GM13977 (cell line): ENCODE data around the gene PI4K2B.

Experiments
- DNase-seq: peaks from one replicate; pipeline ENCODE4 v3.0.0; 2012; ENCODE audit warnings: low spot score
- in situ Hi-C: fragments of 300-500 bp; cut with MboI; formaldehyde crosslinking; loops from one replicate; pipeline ENCODE4 v1.12.0; 2022; ENCODE audit warnings: low sequenced_read_pairs, low pct_unique_long_range_greater_than_20kb, mixed read lengths, inconsistent platforms; ENCODE audit not compliant: unreplicated experiment
- TF ChIP-seq, protein P1 (sequence below): IDR thresholded peaks from 2 replicates; pipeline ENCODE4 v1.5.1; 2012; ENCODE audit warnings: mild to moderate bottlenecking, control low read depth; ENCODE audit not compliant: insufficient read depth; ENCODE audit errors: extremely low read depth, missing control alignments

The PI4K2B gene

DNA sequence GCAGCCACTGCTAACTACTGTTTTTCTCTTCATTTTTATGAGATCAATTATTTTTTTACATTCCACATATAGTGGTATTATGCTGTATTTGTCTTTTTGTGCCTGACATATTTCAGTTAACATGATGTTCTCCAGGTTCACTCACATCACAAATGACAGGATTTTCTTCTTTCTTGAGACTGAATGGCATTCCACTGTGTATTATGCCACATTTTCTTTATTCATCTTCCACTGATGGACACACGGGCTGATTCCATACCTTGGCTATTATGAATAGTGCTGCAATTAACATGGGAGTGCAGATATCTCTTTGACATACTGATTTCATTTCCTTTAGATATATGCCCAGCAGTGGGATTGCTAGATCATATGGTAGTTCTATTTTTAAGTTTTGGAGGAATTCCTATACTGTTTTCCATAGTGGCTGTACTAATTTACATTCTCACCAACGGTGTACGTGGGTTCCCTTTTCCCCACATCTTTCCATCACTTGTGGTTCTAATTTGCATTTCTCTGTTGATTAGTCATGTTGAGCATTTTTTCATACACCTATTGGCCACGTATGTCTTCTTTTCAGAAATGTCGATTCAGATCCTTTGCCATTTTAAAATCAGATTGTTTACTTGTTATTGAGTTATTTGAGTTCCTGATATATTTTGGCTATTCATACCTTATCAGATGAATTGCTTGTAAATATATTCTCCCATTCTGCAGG is 63.9 kb downstream of the PI4K2B start:
- no peak for DNase-seq
- TF ChIP-seq, protein P1, sequence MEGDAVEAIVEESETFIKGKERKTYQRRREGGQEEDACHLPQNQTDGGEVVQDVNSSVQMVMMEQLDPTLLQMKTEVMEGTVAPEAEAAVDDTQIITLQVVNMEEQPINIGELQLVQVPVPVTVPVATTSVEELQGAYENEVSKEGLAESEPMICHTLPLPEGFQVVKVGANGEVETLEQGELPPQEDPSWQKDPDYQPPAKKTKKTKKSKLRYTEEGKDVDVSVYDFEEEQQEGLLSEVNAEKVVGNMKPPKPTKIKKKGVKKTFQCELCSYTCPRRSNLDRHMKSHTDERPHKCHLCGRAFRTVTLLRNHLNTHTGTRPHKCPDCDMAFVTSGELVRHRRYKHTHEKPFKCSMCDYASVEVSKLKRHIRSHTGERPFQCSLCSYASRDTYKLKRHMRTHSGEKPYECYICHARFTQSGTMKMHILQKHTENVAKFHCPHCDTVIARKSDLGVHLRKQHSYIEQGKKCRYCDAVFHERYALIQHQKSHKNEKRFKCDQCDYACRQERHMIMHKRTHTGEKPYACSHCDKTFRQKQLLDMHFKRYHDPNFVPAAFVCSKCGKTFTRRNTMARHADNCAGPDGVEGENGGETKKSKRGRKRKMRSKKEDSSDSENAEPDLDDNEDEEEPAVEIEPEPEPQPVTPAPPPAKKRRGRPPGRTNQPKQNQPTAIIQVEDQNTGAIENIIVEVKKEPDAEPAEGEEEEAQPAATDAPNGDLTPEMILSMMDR: no peak
- in situ Hi-C loops: no loop called here

DNA sequence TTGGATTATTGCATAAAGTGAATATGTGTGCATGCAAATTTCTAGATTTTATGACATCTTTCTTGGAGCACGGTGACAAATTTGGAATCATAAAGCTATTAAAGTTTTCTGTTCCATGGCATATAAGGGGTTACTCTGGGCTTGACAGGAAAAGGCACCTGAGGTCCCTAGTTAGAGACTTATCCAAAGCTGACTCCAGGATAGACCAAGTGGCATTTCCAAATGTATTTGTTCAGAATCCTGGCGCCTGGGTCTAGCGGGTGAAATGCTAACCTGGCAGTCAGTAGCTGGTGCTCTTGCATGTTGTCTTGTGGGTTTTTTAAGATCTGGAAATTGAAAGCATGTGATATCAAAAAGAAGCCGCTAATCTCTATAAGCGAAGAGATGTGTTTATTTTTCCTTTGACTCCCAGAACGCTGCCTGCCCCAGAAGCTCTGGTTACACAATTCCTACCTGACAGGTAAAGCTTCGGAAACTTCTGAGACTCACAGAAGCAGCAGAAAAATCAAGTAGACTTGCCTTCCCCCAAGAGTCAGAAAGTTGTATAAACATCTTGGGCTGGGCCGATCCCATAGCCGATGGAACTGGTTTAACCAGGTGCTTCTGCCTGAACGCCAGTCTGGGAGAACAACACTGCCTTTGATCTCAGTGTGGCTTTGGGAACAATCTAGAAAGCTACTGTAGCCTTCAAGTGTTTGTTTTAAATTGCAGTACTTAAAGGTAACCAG is 65.8 kb downstream of the PI4K2B start:
- DNase-seq: no peak
- in situ Hi-C loops: no loop called here
- TF ChIP-seq, protein P1: no peak

DNA sequence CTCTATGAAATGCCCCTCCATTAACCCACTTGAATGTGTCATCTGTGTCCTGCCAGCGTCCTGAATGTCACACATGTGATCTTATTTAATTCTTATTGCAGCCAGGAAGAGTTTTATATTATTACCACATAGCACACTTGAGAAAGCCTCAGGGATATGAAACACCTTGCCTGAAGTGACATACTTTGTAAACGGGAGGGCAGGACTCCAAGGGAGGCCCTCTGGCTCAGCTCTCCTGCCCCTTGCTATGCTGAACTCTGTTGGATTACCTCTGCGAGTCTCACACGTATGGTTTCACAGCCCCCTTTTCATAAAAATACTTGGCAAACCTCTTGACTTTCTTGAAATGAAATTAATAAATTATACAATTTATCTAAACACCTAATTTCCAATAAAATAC is 67.6 kb downstream of the PI4K2B start:
- in situ Hi-C loops: no loop called here
- TF ChIP-seq, protein P1: no peak
- DNase-seq: no peak

DNA sequence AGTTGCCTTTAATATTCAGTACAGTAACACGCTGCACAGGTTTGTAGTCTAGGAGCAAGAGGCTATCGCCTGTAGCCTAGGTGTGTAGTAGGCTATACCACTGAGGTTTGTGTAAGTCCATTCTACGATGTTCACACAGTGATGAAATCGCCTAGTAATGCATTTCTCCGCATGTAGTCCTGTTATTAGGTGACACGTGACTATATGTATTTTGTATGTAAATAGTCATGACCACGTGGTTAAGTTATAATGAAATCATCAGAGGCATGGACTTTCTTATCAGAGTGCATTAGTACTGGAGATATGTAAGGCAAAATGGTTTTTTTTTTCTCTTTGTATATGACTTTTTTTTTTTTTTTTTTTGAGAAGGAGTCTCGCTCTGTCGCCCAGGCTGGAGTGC is 68.8 kb downstream of the PI4K2B start:
- no peak for DNase-seq
- TF ChIP-seq, protein P1: no peak
- in situ Hi-C loops: no loop called here

DNA sequence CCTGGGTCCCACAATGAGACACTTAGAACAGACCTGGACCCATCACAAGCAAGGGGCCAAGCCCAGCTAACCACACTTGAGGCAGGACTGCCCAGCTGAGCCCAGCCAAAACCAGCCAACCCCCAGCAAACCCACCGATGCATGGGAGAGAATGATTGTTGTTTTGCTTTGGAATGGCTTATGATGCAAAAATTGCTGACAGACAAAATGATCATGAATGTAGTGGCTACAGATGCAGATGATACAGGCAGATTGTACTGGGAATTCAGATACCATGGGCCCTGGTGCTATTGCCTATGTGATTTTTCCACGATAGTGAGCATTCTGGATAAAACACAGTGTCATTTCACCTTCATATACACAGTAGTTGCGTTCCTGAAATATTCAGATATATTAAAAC is 69.7 kb downstream of the PI4K2B start:
- no peak for DNase-seq
- TF ChIP-seq, protein P1: no peak
- in situ Hi-C loops: no loop called here

DNA sequence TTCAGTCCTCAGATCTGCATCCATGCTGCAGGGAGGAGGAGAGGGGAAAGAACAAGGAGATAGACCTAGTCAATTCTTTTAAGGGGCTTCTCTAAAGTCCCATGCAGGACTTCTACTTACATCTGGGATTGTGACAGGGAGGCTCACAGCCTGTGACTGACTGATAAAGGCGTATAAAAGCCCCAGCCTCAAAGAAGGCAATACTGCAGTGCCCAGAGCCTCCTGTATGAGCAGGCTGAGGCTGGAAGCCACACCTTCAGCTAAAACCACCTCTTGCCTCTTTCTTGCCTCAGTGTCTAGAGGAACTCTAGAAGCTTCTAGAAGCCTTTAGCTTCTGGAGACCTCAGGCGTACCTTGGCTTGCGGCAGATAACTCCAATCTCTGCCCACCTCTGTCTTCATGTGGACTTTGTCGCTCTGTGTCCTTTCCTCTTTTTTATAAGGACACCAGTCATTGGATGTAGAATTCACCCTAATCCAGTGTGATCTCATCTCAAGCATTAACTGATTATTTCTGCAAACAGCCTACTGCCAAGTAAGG is 72.8 kb downstream of the PI4K2B start:
- TF ChIP-seq, protein P1: no peak
- no peak for DNase-seq
- in situ Hi-C loops: no loop called here
